ENCODE measurements around the gene TRPM3. TPM values are rescaled to one million over a fixed set of nuclear protein-coding genes. Genes with fewer than 3 reads are reported as not detected.

TRPM3 gene
- polyA plus RNA-seq, 3 donors, result not detected

DNA sequence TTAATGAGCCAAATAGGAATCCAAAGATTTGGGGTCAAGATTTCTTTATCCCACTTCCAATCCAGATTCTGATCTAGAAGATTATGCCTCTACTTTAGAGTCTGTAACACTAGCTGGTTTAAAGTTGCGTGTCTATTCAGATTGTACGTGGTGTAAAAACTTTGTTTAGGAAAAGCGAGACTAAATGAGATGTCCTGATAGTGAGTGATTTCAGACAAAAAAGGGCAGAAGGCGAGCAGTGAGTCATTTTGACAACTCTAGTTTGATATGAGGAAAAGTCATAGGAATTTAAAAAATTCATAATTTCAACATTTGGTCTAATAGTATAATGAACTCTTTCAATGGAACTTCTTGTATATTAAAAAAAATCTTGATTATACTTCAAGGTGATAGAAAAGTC, 587.4 kb downstream of the TRPM3 start:
- no peak overlapping the region for H3K9ac ChIP-seq (ENCODE audit: insufficient read depth, low read length, poor library complexity, severe bottlenecking)
- H3K4me3 ChIP-seq (replicated peaks in 1 of 3; ENCODE audit: low read depth in 2 of 3, low read length in 3 of 3), result no peak overlapping the region
- TF ChIP-seq, protein P1, sequence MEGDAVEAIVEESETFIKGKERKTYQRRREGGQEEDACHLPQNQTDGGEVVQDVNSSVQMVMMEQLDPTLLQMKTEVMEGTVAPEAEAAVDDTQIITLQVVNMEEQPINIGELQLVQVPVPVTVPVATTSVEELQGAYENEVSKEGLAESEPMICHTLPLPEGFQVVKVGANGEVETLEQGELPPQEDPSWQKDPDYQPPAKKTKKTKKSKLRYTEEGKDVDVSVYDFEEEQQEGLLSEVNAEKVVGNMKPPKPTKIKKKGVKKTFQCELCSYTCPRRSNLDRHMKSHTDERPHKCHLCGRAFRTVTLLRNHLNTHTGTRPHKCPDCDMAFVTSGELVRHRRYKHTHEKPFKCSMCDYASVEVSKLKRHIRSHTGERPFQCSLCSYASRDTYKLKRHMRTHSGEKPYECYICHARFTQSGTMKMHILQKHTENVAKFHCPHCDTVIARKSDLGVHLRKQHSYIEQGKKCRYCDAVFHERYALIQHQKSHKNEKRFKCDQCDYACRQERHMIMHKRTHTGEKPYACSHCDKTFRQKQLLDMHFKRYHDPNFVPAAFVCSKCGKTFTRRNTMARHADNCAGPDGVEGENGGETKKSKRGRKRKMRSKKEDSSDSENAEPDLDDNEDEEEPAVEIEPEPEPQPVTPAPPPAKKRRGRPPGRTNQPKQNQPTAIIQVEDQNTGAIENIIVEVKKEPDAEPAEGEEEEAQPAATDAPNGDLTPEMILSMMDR (IDR thresholded peaks at IDR 0.05), result no peak
- H3K27ac ChIP-seq (ENCODE audit: low read depth in 1 of 2, low read length in 2 of 2), result no peak overlapping the region
- no peaks in the 10 kb centered on the region for H3K36me3 Mint-ChIP-seq
- no peaks in the 10 kb centered on the region for H3K27me3 ChIP-seq (ENCODE audit: control insufficient read depth in 2 of 2, insufficient read depth in 2 of 2, low read length in 2 of 2)
- H3K79me2 ChIP-seq (ENCODE audit: insufficient read depth, low read length), result no peaks in the 10 kb centered on the region
- no peaks in the 10 kb centered on the region for H4K20me1 ChIP-seq (ENCODE audit: insufficient read depth, low read length)
- H3K4me1 ChIP-seq (ENCODE audit: control insufficient read depth in 1 of 2, insufficient read depth in 2 of 2, low read length in 2 of 2), result no peaks in the 10 kb centered on the region
- no peak for DNase-seq
- H3K4me3 Mint-ChIP-seq, result no peak overlapping the region
- H2AFZ ChIP-seq (ENCODE audit: insufficient read depth, low read depth, low read length, poor library complexity, severe bottlenecking), result no peak overlapping the region
- no peak overlapping the region for H3K4me2 ChIP-seq (replicated peaks; ENCODE audit: extremely low read depth, low read length, poor library complexity, severe bottlenecking)
- peaks cover 0 to 1% (median 0%) of the 10 kb centered on the region in 3 donors for H3K27me3 Mint-ChIP-seq (ENCODE audit: low read depth in 3 of 3)
- H3K9me3 Mint-ChIP-seq, result peaks cover 0 to 2% (median 0%) of the 10 kb centered on the region in 7 donors
- no peaks in the 10 kb centered on the region for H3K36me3 ChIP-seq (replicated peaks in 1 of 2; ENCODE audit: control insufficient read depth in 1 of 2, insufficient read depth in 2 of 2, low read length in 2 of 2)
- intact Hi-C loops (cut with micrococcal nuclease), result loop anchor here in 1 of 2 donors (10.0 kb wide), 1 partner anchor 51 kb away; no protein-coding TSS in a partner anchor
- no peaks in the 10 kb centered on the region for H3K4me1 Mint-ChIP-seq
- H3K27ac Mint-ChIP-seq, result no peak overlapping the region
- WGBS (ENCODE audit: insufficient coverage), result 100% methylated on average over 3 of the region's 4 CpGs
- H3K9me3 ChIP-seq (replicated peaks in 1 of 2; ENCODE audit: control insufficient read depth in 1 of 2, insufficient read depth in 1 of 2, low read length in 2 of 2), result no peaks in the 10 kb centered on the region

DNA sequence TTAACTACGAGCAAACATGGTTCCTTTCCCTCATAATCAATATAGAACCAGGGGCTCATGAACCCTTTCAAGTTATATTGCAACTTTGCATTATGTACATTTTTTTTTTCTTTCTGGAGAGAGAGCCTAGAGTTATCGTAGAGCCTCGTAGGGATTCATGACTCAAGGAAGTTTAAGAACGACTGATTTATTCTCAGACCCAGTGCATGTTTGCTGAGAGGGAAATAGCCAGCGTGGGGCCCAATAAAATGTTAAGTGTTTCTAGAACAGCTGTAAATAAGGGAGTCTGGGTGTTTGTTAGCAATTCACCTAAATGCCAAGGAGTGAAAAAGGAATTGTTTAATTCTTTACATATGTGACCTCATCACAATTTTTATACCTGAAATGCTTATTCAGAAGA, 587.9 kb downstream of the TRPM3 start:
- no peaks in the 10 kb centered on the region for H3K36me3 Mint-ChIP-seq
- TF ChIP-seq, protein P1 (IDR thresholded peaks at IDR 0.05), result no peak
- WGBS (ENCODE audit: insufficient coverage), result 88% methylated on average over 3 of the region's 5 CpGs
- H3K27ac ChIP-seq (ENCODE audit: low read depth in 1 of 2, low read length in 2 of 2), result no peak overlapping the region
- no peaks in the 10 kb centered on the region for H3K4me1 Mint-ChIP-seq
- no peak overlapping the region for H3K27ac Mint-ChIP-seq
- intact Hi-C loops (cut with micrococcal nuclease), result loop anchor here in 1 of 2 donors (10.0 kb wide), 1 partner anchor 51 kb away; no protein-coding TSS in a partner anchor
- no peaks in the 10 kb centered on the region for H3K36me3 ChIP-seq (replicated peaks in 1 of 2; ENCODE audit: control insufficient read depth in 1 of 2, insufficient read depth in 2 of 2, low read length in 2 of 2)
- no peak overlapping the region for H2AFZ ChIP-seq (ENCODE audit: insufficient read depth, low read depth, low read length, poor library complexity, severe bottlenecking)
- no peaks in the 10 kb centered on the region for H3K27me3 ChIP-seq (ENCODE audit: control insufficient read depth in 2 of 2, insufficient read depth in 2 of 2, low read length in 2 of 2)
- no peaks in the 10 kb centered on the region for H3K79me2 ChIP-seq (ENCODE audit: insufficient read depth, low read length)
- no peak overlapping the region for H3K4me3 Mint-ChIP-seq
- no peak for DNase-seq
- peaks cover 0 to 2% (median 0%) of the 10 kb centered on the region in 7 donors for H3K9me3 Mint-ChIP-seq
- no peaks in the 10 kb centered on the region for H3K9me3 ChIP-seq (replicated peaks in 1 of 2; ENCODE audit: control insufficient read depth in 1 of 2, insufficient read depth in 1 of 2, low read length in 2 of 2)
- H3K9ac ChIP-seq (ENCODE audit: insufficient read depth, low read length, poor library complexity, severe bottlenecking), result no peak overlapping the region
- H3K4me1 ChIP-seq (ENCODE audit: control insufficient read depth in 1 of 2, insufficient read depth in 2 of 2, low read length in 2 of 2), result no peaks in the 10 kb centered on the region
- H4K20me1 ChIP-seq (ENCODE audit: insufficient read depth, low read length), result no peaks in the 10 kb centered on the region
- no peak overlapping the region for H3K4me2 ChIP-seq (replicated peaks; ENCODE audit: extremely low read depth, low read length, poor library complexity, severe bottlenecking)
- H3K27me3 Mint-ChIP-seq (ENCODE audit: low read depth in 3 of 3), result peaks cover 0 to 1% (median 0%) of the 10 kb centered on the region in 3 donors
- no peak overlapping the region for H3K4me3 ChIP-seq (replicated peaks in 1 of 3; ENCODE audit: low read depth in 2 of 3, low read length in 3 of 3)

Measured in CD14-positive monocyte (primary cell).